HFFc6 (cell line): ENCODE results near the gene DSC3. TPM values are rescaled to one million over a fixed set of nuclear protein-coding genes. Genes with fewer than 3 reads are reported as not detected.

Experiments
- DNase-seq: peaks from one replicate; pipeline ENCODE4 v3.0.0-alpha.2; 2018
- H3K27ac Mint-ChIP-seq: 2 replicates; pipeline ENCODE4 v1.8.0; 2020; ENCODE audit warnings: mild to moderate bottlenecking, mixed read lengths
- H3K27me3 Mint-ChIP-seq: 2 replicates; pipeline ENCODE4 v1.8.0; 2021; ENCODE audit warnings: mild to moderate bottlenecking, moderate library complexity, mixed read lengths; ENCODE audit not compliant: insufficient read depth
- H3K36me3 Mint-ChIP-seq: 2 replicates; pipeline ENCODE4 v1.8.0; 2021; ENCODE audit warnings: low read depth, mixed read lengths
- H3K4me1 Mint-ChIP-seq: 2 replicates; pipeline ENCODE4 v1.8.0; 2020; ENCODE audit warnings: low read depth, mixed read lengths
- H3K4me3 Mint-ChIP-seq: 2 replicates; pipeline ENCODE4 v1.8.0; 2020; ENCODE audit warnings: mild to moderate bottlenecking, moderate library complexity, mixed read lengths
- H3K9me3 Mint-ChIP-seq: 2 replicates; pipeline ENCODE4 v1.8.0; 2020; ENCODE audit warnings: mild to moderate bottlenecking, mixed read lengths
- total RNA-seq, 6 experiments: library from RNA; stranded (reverse); fragmentation: NEBNext Ultra II Directional; extraction: Animal tissue kit (Norgen Biotek cat#: 25700); gene quantifications; 2 replicates in 1 of 6; 3 replicates in 5 of 6; pipeline ENCODE4 v1.2.3, GENCODE V29; 2021
- TF ChIP-seq, protein P1 (sequence below): fragments of 200-600 bp; sonication (generic); IDR thresholded peaks from 2 replicates; pipeline ENCODE4 v1.5.0; 2021; ENCODE audit warnings: antibody characterized with exemption, mild to moderate bottlenecking

Gene DSC3
- total RNA-seq, 6 experiments from 2014 or later, result not detected

DNA sequence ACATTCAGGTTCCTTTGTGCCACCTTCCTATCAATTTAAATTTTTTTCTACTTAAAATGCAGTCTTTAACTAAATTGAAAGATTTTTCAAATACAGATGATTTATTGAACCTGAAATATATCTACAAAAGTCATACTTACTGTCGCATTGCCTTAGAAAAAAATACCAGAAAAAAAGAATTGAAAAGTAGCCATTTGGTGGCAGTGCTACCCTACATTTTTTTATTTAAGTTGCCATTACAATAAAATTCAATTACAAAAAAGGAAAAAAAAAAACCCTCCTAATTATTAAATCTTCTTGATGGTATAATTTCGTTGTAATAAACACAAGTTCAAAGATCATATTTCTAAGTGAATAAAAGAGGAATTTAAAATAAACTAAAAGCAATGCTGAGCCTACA, 43.4 kb downstream of the DSC3 start:
- TF ChIP-seq, protein P1, sequence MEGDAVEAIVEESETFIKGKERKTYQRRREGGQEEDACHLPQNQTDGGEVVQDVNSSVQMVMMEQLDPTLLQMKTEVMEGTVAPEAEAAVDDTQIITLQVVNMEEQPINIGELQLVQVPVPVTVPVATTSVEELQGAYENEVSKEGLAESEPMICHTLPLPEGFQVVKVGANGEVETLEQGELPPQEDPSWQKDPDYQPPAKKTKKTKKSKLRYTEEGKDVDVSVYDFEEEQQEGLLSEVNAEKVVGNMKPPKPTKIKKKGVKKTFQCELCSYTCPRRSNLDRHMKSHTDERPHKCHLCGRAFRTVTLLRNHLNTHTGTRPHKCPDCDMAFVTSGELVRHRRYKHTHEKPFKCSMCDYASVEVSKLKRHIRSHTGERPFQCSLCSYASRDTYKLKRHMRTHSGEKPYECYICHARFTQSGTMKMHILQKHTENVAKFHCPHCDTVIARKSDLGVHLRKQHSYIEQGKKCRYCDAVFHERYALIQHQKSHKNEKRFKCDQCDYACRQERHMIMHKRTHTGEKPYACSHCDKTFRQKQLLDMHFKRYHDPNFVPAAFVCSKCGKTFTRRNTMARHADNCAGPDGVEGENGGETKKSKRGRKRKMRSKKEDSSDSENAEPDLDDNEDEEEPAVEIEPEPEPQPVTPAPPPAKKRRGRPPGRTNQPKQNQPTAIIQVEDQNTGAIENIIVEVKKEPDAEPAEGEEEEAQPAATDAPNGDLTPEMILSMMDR, result no peak
- H3K27ac Mint-ChIP-seq, result no peak overlapping the region

DNA sequence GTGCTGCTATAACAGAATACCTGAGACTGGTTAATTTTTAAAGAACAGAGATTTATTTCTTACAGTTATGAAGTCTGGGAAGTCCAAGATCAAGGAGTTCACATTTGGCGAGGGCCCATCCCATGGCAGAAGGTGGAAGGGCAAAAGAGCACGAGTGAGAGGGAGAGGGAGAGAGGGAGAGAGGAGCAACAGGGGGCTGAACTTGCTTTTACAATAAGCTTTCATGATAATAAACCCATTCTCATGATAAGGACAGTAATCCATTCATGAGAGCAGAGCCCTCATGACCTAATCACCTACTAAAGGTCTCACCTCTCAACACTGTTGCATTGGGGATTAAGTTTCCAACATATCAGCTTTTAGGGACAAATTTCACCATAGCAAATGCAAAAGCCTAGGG, 45.3 kb downstream of the DSC3 start:
- H3K4me3 Mint-ChIP-seq, result no peak overlapping the region
- H3K4me1 Mint-ChIP-seq, result no peaks in the 10 kb centered on the region
- no peak for DNase-seq
- peaks cover 15% of the 10 kb centered on the region for H3K9me3 Mint-ChIP-seq
- TF ChIP-seq, protein P1, result no peak
- no peaks in the 10 kb centered on the region for H3K27me3 Mint-ChIP-seq
- H3K36me3 Mint-ChIP-seq, result no peaks in the 10 kb centered on the region
- no peak overlapping the region for H3K27ac Mint-ChIP-seq

More for the DNA sequence above, 43.4 kb downstream of the DSC3 start:
- Mint-ChIP-seq H3K9me3 (peaks cover 23% of the 10 kb centered on the region), H3K4me1 (no peaks in the 10 kb centered on the region), H3K36me3 (no peaks in the 10 kb centered on the region), H3K27me3 (no peaks in the 10 kb centered on the region; the same call in 1 of the 2 replicates), H3K4me3 (no peak overlapping the region)
- DNase-seq, result no peak

DNA sequence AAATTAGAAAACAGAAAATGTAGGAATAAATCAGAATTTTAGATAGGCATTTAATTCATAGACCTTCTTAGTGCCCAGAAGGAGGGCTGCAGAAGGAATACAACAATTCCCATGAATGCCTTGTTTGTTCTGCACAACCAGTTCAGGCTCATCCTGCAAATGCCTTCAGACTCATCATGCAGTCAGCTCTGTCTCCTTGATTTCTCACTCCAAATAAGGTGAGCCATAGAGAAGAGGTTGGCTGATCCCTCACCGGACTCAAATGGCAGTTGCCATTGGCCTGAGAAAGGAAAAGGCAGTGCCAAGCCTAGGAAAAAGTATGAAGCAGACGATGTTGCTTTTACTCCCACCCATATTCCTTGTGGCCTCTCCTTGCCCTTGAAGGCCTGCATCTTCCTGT, 50.3 kb downstream of the DSC3 start:
- no peaks in the 10 kb centered on the region for H3K36me3 Mint-ChIP-seq
- H3K9me3 Mint-ChIP-seq, result peaks cover 9% of the 10 kb centered on the region
- no peaks in the 10 kb centered on the region for H3K27me3 Mint-ChIP-seq
- no peak overlapping the region for H3K27ac Mint-ChIP-seq
- DNase-seq, result no peak
- no peak overlapping the region for H3K4me3 Mint-ChIP-seq
- TF ChIP-seq, protein P1, result no peak
- no peaks in the 10 kb centered on the region for H3K4me1 Mint-ChIP-seq

DNA sequence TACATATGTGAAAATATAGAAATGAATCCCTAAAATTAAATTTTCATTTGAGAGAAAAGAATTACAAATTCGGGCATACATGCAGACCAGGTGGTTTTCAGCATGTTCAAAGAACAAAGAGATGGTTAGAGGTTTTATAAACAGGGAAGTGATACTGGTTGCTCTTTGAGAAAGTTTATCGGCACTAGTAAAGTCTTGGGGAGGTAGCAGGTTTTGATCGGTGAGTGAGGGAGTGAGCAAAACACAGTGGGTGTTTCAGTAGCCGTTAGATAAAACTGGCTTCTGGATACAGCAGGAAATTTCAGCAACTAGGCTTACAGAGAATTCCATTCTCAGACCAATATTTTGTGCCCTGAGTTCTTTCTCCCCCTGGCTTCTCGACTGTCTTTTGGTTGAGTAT, 51.1 kb downstream of the DSC3 start:
- Mint-ChIP-seq H3K36me3 (no peaks in the 10 kb centered on the region), H3K27ac (no peak overlapping the region), H3K27me3 (no peaks in the 10 kb centered on the region), H3K4me3 (no peak overlapping the region), H3K9me3 (peaks cover 6% of the 10 kb centered on the region; the same call in 1 of the 2 replicates), H3K4me1 (no peaks in the 10 kb centered on the region)
- DNase-seq, result no peak
- TF ChIP-seq, protein P1, result no peak

DNA sequence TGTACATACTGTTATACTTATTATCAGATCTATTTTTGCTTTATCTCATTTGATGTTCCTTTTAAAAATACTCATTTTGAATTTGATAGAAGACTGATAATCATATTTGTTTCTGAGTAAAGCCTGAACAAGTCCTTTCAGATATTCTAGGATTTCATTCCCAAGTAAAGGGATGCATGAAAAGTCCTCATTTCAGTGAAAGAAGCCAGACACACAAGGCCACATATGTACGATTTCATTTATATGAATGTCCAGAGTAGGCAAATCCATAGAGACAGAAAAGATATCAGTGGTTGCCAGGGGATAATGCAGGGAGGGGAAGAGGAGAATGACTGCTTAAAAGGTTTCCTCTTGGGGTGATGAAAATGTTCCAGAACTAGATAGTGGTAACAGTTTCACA, 53.4 kb downstream of the DSC3 start:
- H3K27ac Mint-ChIP-seq, result no peak overlapping the region
- H3K36me3 Mint-ChIP-seq, result no peaks in the 10 kb centered on the region
- H3K4me1 Mint-ChIP-seq, result no peaks in the 10 kb centered on the region
- H3K4me3 Mint-ChIP-seq, result no peak overlapping the region
- peaks cover 2% of the 10 kb centered on the region; the same call in 1 of the 2 replicates for H3K27me3 Mint-ChIP-seq
- H3K9me3 Mint-ChIP-seq, result peaks cover 13% of the 10 kb centered on the region
- no peak for DNase-seq
- TF ChIP-seq, protein P1, result no peak

DNA sequence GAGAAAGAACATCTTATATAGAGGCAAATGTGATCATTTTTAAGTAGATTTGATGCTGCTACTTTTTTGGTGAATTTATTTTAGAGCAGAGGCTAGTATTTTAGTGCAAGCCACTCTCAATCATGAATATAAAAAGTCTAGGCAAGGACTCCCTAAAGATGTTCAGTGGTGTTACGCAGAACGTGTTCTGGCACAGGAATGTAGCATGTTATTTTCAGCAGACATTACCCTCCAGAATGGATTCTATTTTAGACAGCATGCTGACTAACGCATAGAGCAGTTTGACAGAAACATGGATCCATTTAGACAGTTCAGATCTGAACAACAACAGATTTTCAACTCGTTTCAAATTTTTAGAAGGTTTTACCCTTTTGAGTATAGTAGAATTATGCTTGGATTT, 54.1 kb downstream of the DSC3 start:
- H3K4me1 Mint-ChIP-seq, result no peaks in the 10 kb centered on the region
- no peak overlapping the region for H3K27ac Mint-ChIP-seq
- H3K36me3 Mint-ChIP-seq, result no peaks in the 10 kb centered on the region

More for the DNA sequence above, 54.1 kb downstream of the DSC3 start:
- Mint-ChIP-seq H3K9me3 (peaks cover 15% of the 10 kb centered on the region), H3K27me3 (peaks cover 3% of the 10 kb centered on the region; the same call in 1 of the 2 replicates), H3K4me3 (no peak overlapping the region)
- DNase-seq, result no peak
- TF ChIP-seq, protein P1, result no peak
